Measurements from ENCODE around the gene AFAP1.

Gene AFAP1

DNA sequence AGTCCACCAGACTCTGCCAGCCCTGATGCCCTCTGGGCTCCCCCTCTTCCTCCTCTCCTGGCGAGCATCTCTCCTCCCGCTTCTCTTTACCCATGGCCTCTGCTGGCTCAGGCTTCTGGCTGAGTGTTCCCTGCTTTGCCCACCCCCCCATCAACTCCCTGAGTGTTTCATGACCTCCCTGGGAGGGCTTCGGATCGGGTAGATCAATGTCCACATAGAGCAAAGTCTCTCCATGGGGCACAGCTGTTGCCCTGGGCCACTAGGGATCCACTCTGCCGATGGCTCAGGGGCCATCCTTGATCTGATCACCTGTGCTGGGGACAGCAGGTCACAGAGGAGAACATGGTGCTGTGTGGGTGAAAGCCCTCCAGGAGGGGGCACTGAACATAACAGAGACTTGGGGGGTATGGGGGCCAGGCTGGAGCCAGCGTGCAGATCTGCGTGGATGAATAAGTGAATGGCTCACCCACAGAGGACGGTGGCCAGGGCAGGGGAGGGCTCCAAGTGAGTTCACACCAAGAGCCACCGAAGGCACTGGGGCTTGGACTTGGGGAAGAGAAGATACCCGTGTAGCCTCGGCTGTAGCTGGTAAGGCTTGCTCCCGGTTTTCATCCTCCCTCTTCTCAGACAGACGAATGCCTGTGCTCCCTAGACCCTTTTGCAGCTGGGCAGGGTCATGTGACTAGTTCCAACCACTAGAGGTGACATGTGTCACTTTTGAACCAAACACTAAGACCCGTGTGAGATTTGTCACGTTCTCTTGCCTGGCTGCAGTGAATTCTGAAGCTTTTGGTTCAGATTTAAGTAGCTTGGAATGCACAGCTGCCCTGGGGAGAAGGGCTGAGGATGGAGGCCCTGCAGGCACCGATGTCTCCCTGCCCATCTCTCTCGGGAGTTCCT, 23.2 kb upstream of the AFAP1 start:
- in situ Hi-C loops (cut with HindIII; ENCODE audit: low pct_ligation_motif_present, low sequenced_read_pairs) = no loop called here

GRCh38 chr4:7960790-7961655, 21.4 kb upstream of the AFAP1 start:
- TF ChIP-seq CTCF (IDR thresholded peaks at IDR 0.05; ENCODE audit: low read depth, low read length, missing control alignments) = no peak
- no peak overlapping the region for H3K4me3 ChIP-seq (ENCODE audit: low read depth, low read length)
- no peaks in the 10 kb centered on the region for H3K27me3 ChIP-seq (replicated peaks)
- H3K36me3 ChIP-seq (replicated peaks) = no peaks in the 10 kb centered on the region
- no peak for DNase-seq
- H3K27ac ChIP-seq = no peak overlapping the region
- in situ Hi-C loops (cut with HindIII; ENCODE audit: low pct_ligation_motif_present, low sequenced_read_pairs) = no loop called here

More for the DNA sequence above, 23.2 kb upstream of the AFAP1 start:
- TF ChIP-seq CTCF (IDR thresholded peaks at IDR 0.05; ENCODE audit: low read depth, low read length, missing control alignments) = no peak
- Histone ChIP-seq H3K27me3 (replicated peaks) (no peaks in the 10 kb centered on the region), H3K4me3 (ENCODE audit: low read depth, low read length) (no peak overlapping the region), H3K27ac (no peak overlapping the region), H3K36me3 (replicated peaks) (no peaks in the 10 kb centered on the region)
- no peak for DNase-seq

- DNase-seq = no peak
These were observed 20.5 kb upstream of the AFAP1 start for GRCh38 chr4:7960017-7960789.

DNA sequence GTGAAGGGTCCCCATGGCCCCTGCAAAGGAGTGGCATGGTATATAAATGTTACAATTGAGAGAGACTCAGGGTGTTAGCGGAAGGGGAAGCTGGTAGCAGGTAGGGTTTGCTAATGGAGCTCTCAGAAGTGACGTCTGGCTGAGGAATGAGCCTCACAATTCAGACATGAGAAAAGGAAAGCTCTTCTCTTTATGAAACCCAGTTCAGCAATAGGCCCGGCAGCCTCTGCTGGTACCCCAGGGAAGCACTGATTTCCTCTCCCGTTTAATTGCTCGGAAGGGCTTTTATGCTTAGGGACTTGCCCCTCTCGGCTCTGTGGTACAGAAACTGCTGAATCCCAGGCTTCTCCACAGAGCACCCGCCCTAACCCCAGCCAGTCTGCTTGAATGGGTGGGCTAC, 19.4 kb upstream of the AFAP1 start:
- no peak for TF ChIP-seq CTCF (IDR thresholded peaks at IDR 0.05; ENCODE audit: low read depth, low read length, missing control alignments)
- in situ Hi-C loops (cut with HindIII; ENCODE audit: low pct_ligation_motif_present, low sequenced_read_pairs) = no loop called here
- no peak overlapping the region for H3K4me3 ChIP-seq (ENCODE audit: low read depth, low read length)
- no peaks in the 10 kb centered on the region for H3K27me3 ChIP-seq (replicated peaks)
- no peaks in the 10 kb centered on the region for H3K36me3 ChIP-seq (replicated peaks)
- no peak for DNase-seq
- H3K27ac ChIP-seq = no peak overlapping the region

More at GRCh38 chr4:7960017-7960789, 20.5 kb upstream of the AFAP1 start:
- TF ChIP-seq CTCF (IDR thresholded peaks at IDR 0.05; ENCODE audit: low read depth, low read length, missing control alignments) = no peak
- H3K4me3 ChIP-seq (ENCODE audit: low read depth, low read length) = no peak overlapping the region
- H3K36me3 ChIP-seq (replicated peaks) = no peaks in the 10 kb centered on the region
- H3K27me3 ChIP-seq (replicated peaks) = no peaks in the 10 kb centered on the region
- H3K27ac ChIP-seq = no peak overlapping the region
- in situ Hi-C loops (cut with HindIII; ENCODE audit: low pct_ligation_motif_present, low sequenced_read_pairs) = no loop called here

GRCh38 chr4:7956934-7957656, 17.4 kb upstream of the AFAP1 start:
- Histone ChIP-seq H3K27ac (no peak overlapping the region), H3K36me3 (replicated peaks) (no peaks in the 10 kb centered on the region), H3K4me3 (ENCODE audit: low read depth, low read length) (no peak overlapping the region), H3K27me3 (replicated peaks) (no peaks in the 10 kb centered on the region)
- in situ Hi-C loops (cut with HindIII; ENCODE audit: low pct_ligation_motif_present, low sequenced_read_pairs) = no loop called here
- DNase-seq = no peak
- no peak for TF ChIP-seq CTCF (IDR thresholded peaks at IDR 0.05; ENCODE audit: low read depth, low read length, missing control alignments)

All from brain microvascular endothelial cell (primary cell).